H1 (cell line): Measurements from ENCODE around the gene NBAS. TPM values are rescaled to one million over a fixed set of nuclear protein-coding genes. Genes with fewer than 3 reads are reported as not detected.

Source experiments
- CTCF ChIA-PET: fragments of 300-600 bp; sonication (Branson Sonifier 250); formaldehyde crosslinking; loops from one replicate; lab custom pipeline; 2021; ENCODE audit not compliant: partially characterized antibody; lab: Charles Lee
- POLR2A ChIA-PET: fragments of 300-600 bp; sonication (Branson Sonifier 250); formaldehyde crosslinking; loops from one replicate; lab custom pipeline; 2021; ENCODE audit warnings: inconsistent platforms; ENCODE audit not compliant: partially characterized antibody; lab: Charles Lee
- DNase-seq, 2 experiments: peaks; one replicate each; pipeline versions ENCODE4 v3.0.0 to v3.0.0-alpha.2; 2010 to 2022; ENCODE audit warnings: low spot score in 2 of 2, low read depth in 1 of 2, mixed read lengths in 1 of 2
- FAIRE-seq: peaks from 2 replicates; lab custom pipeline; 2011; peaks lifted over from hg19 to GRCh38; lab: Jason Lieb, UNC
- H2AFZ ChIP-seq: 2 replicates; pipeline ENCODE4 v1.8.1; 2012; ENCODE audit warnings: low read length, inconsistent platforms
- H2AK5ac ChIP-seq: 2 replicates; pipeline ENCODE4 v1.6.1; 2013; ENCODE audit warnings: low read depth, low read length
- H2BK120ac ChIP-seq: replicated peaks from 2 replicates; pipeline ENCODE3; 2013; ENCODE audit warnings: low read depth, low read length, inconsistent platforms
- H2BK12ac ChIP-seq: 2 replicates; pipeline ENCODE4 v1.6.1; 2013; ENCODE audit warnings: low read depth, low read length
- H2BK15ac ChIP-seq: 2 replicates; pipeline ENCODE4 v1.6.1; 2013; ENCODE audit warnings: low read length
- H2BK20ac ChIP-seq: 2 replicates; pipeline ENCODE4 v1.6.1; 2013; ENCODE audit warnings: low read length
- H2BK5ac ChIP-seq: 2 replicates; pipeline ENCODE4 v1.6.1; 2013; ENCODE audit warnings: low read depth, low read length
- H3K14ac ChIP-seq: 2 replicates; pipeline ENCODE4 v1.6.1; 2013; ENCODE audit warnings: inconsistent platforms; ENCODE audit not compliant: insufficient read length
- H3K18ac ChIP-seq: 2 replicates; pipeline ENCODE4 v1.6.1; 2013; ENCODE audit warnings: low read length; ENCODE audit errors: extremely low read depth
- H3K23ac ChIP-seq: 2 replicates; pipeline ENCODE4 v1.6.1; 2013; ENCODE audit warnings: inconsistent platforms; ENCODE audit not compliant: insufficient read length
- H3K23me2 ChIP-seq: 2 replicates; pipeline ENCODE4 v1.6.1; 2013; ENCODE audit warnings: low read depth, low read length
- H3K27ac ChIP-seq: 2 replicates; pipeline ENCODE4 v1.6.1; 2011; ENCODE audit warnings: low read depth, low read length, inconsistent platforms
- H3K27me3 ChIP-seq, 4 experiments: replicated peaks in 1 of 4; 1 replicate in 1 of 4; 2 replicates in 3 of 4; pipeline versions ENCODE4 v1.6.1 to v1.8.1; 2011 to 2013; ENCODE audit warnings: low read length in 3 of 4, mild to moderate bottlenecking in 3 of 4, inconsistent platforms in 2 of 4, mixed read lengths in 2 of 4, moderate library complexity in 1 of 4; ENCODE audit not compliant: control insufficient read depth in 3 of 4, insufficient read depth in 3 of 4; ENCODE audit errors: extremely low read depth in 1 of 4
- H3K36me3 ChIP-seq, 4 experiments: 2 replicates each; pipeline versions ENCODE4 v1.6.1 to v1.8.1; 2011 to 2013; ENCODE audit warnings: mild to moderate bottlenecking in 4 of 4, low read length in 3 of 4, moderate library complexity in 2 of 4, control low read depth in 1 of 4, inconsistent platforms in 1 of 4; ENCODE audit not compliant: insufficient read depth in 4 of 4, control insufficient read depth in 2 of 4
- H3K4ac ChIP-seq: replicated peaks from 2 replicates; pipeline ENCODE3; 2013; ENCODE audit warnings: low read length, low read depth, mixed read lengths, inconsistent platforms; ENCODE audit not compliant: insufficient read length
- H3K4me1 ChIP-seq, 4 experiments: replicated peaks in 1 of 4; 1 replicate in 1 of 4; 2 replicates in 3 of 4; pipeline versions ENCODE4 v1.6.1 to v1.8.1; 2011 to 2013; ENCODE audit warnings: low read length in 3 of 4, inconsistent platforms in 2 of 4, mixed read lengths in 1 of 4; ENCODE audit not compliant: insufficient read depth in 4 of 4, control insufficient read depth in 3 of 4
- H3K4me2 ChIP-seq, 2 experiments: 2 replicates each; pipeline versions ENCODE4 v1.6.1 to v1.8.1; 2011 to 2013; ENCODE audit warnings: low read depth in 2 of 2, low read length in 2 of 2, control low read depth in 1 of 2, inconsistent platforms in 1 of 2, mild to moderate bottlenecking in 1 of 2; ENCODE audit not compliant: insufficient read depth in 1 of 2
- H3K4me3 ChIP-seq, 4 experiments: fragments of 200-600, 300-600 bp in 1 of 4; sonication (generic), shearing (Covaris generic), sonication (Bioruptor Twin) in 1 of 4; 2 replicates each; pipeline versions ENCODE4 v1.5.1 to v1.8.1; 2011 to 2016; ENCODE audit warnings: low read length in 4 of 4, low read depth in 3 of 4, control low read depth in 2 of 4, inconsistent platforms in 2 of 4, mild to moderate bottlenecking in 2 of 4, mixed read lengths in 1 of 4, moderate library complexity in 1 of 4; ENCODE audit not compliant: insufficient read depth in 2 of 4; ENCODE audit errors: extremely low read depth in 1 of 4
- H3K56ac ChIP-seq: replicated peaks from 2 replicates; pipeline ENCODE3; 2013; ENCODE audit warnings: low read depth, mild to moderate bottlenecking, mixed read lengths, low read length, inconsistent platforms; ENCODE audit not compliant: insufficient read length
- H3K79me1 ChIP-seq: 2 replicates; pipeline ENCODE4 v1.6.1; 2013; ENCODE audit warnings: low read depth, low read length, control low read depth
- H3K79me2 ChIP-seq, 2 experiments: 2 replicates each; pipeline versions ENCODE4 v1.6.1 to v1.8.1; 2012 to 2013; ENCODE audit warnings: low read length in 2 of 2, mild to moderate bottlenecking in 2 of 2, inconsistent platforms in 1 of 2; ENCODE audit not compliant: insufficient read depth in 2 of 2, control insufficient read depth in 1 of 2
- H3K9ac ChIP-seq, 4 experiments: replicated peaks in 1 of 4; 1 replicate in 1 of 4; 2 replicates in 3 of 4; pipeline versions ENCODE4 v1.6.1 to v1.8.1; 2011 to 2013; ENCODE audit warnings: low read depth in 3 of 4, low read length in 3 of 4, control low read depth in 2 of 4, mild to moderate bottlenecking in 2 of 4, moderate library complexity in 2 of 4, inconsistent platforms in 1 of 4; ENCODE audit errors: extremely low read depth in 1 of 4
- H3K9me3 ChIP-seq, 2 experiments: 2 replicates each; pipeline versions ENCODE4 v1.6.1 to v1.8.1; 2012 to 2013; ENCODE audit warnings: mild to moderate bottlenecking in 2 of 2, moderate library complexity in 2 of 2, control low read depth in 1 of 2, inconsistent platforms in 1 of 2, low read depth in 1 of 2, low read length in 1 of 2, mixed read lengths in 1 of 2; ENCODE audit not compliant: insufficient read depth in 2 of 2
- H4K20me1 ChIP-seq, 2 experiments: replicated peaks in 1 of 2; 2 replicates each; pipeline versions ENCODE3 to v1.8.1; 2011 to 2013; ENCODE audit warnings: inconsistent platforms in 2 of 2, low read length in 2 of 2, mild to moderate bottlenecking in 1 of 2; ENCODE audit not compliant: insufficient read depth in 2 of 2, control insufficient read depth in 1 of 2
- H4K5ac ChIP-seq: 2 replicates; pipeline ENCODE4 v1.6.1; 2013; ENCODE audit warnings: low read length, low read depth, mixed read lengths, inconsistent platforms; ENCODE audit not compliant: insufficient read length
- H4K8ac ChIP-seq: 2 replicates; pipeline ENCODE4 v1.8.0; 2013; ENCODE audit warnings: mild to moderate bottlenecking, moderate library complexity, low read length, inconsistent platforms; ENCODE audit not compliant: insufficient read depth; ENCODE audit errors: extremely low read depth
- H4K91ac ChIP-seq: replicated peaks from 2 replicates; pipeline ENCODE3; 2013; ENCODE audit warnings: low read length, mixed read lengths, inconsistent platforms; ENCODE audit not compliant: insufficient read length
- CBX5 ChIP-seq: fragments of 300-800, 300-1000 bp; sonication (generic); IDR thresholded peaks from 2 replicates; pipeline ENCODE4 v1.7.1; 2016; ENCODE audit warnings: antibody characterized with exemption, low read length, low read depth
- CHD1 ChIP-seq: IDR thresholded peaks from 2 replicates; pipeline ENCODE4 v1.6.1; 2012; ENCODE audit warnings: low read depth, low read length, improper control_type of control experiment
- HDAC6 ChIP-seq: IDR thresholded peaks from one replicate; pipeline ENCODE4 v1.7.1; 2012; ENCODE audit warnings: low read depth, mild to moderate bottlenecking, inconsistent platforms, low read length, moderate library complexity
- WGBS, 2 experiments: shearing (Covaris generic) in 1 of 2; methylation state at CpG; one replicate each; pipeline versions ENCODE4 v1.1.6 to v1.1.7; 2013 to 2015; ENCODE audit warnings: low lambda C conversion rate in 2 of 2, mixed read lengths in 2 of 2, inconsistent platforms in 1 of 2, low coverage in 1 of 2, missing lambda C conversion rate in 1 of 2; ENCODE audit not compliant: insufficient replicate concordance in 2 of 2, insufficient coverage in 1 of 2, insufficient read length in 1 of 2; ENCODE audit errors: extremely low coverage in 1 of 2, missing lambda C conversion rate in 1 of 2; 5-methylcytosine and 5-hydroxymethylcytosine counted together
- polyA plus RNA-seq, 7 experiments: library from polyadenylated mRNA; depleted of rRNA in 3 of 7; stranded (reverse) in 5 of 7; unstranded in 2 of 7; fragments of >200 nt in 5 of 7; fragments of 200-250 nt in 2 of 7; gene quantifications; 1 replicate in 5 of 7; 2 replicates in 1 of 7; 4 replicates in 1 of 7; pipeline versions ENCODE4 v1.2.1 to v1.2.3, GENCODE V29; 2011 to 2013; ENCODE audit warnings: missing spikeins in 2 of 7, mixed read lengths in 2 of 7
- total RNA-seq: library from RNA; stranded (reverse); fragmentation: NEBNext Ultra II Directional; extraction: Animal tissue kit (Norgen Biotek cat#: 25700); gene quantifications from 2 replicates; pipeline ENCODE4 v1.2.1, GENCODE V29; 2021

NBAS gene
- total and polyA plus RNA-seq, 2 of the 8 experiments (the other 6 are each of a cell fraction or from before 2014, with no cell fraction given): 19.6 to 34.8 TPM

DNA sequence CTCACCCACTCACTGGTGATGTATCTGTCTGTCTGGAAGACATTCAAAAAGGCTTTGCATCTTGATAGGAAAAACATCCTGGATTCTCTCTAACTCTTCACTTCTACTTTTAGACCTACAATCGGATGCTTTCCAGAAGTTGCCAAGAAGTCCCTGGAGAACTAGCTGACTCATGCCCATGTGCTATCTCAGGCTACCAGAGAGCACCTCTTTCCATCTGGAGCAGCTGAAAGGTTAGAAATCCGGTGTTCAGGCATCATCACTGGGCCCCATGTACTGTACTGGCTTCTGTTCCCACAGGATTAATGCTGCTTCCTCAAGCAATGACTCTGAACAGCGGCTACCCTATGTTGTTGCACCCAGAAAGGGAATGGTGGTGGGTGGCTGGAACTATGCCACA lies 259.0 kb downstream of the NBAS start:
- no peak overlapping the region for H3K56ac ChIP-seq
- POLR2A ChIA-PET: no interaction called here
- no peak overlapping the region for H4K5ac ChIP-seq
- no peak overlapping the region for H2BK12ac ChIP-seq
- no peak overlapping the region for H3K18ac ChIP-seq
- no peak overlapping the region for H4K8ac ChIP-seq
- CTCF ChIA-PET: no interaction called here
- DNase-seq (no peak), FAIRE-seq (no peak)
- no peak overlapping the region for H3K14ac ChIP-seq
- H2BK120ac ChIP-seq: no peak overlapping the region
- H3K9ac ChIP-seq: no peak overlapping the region
- H3K4me3 ChIP-seq: no peak overlapping the region
- H3K36me3 ChIP-seq: no peaks in the 10 kb centered on the region
- whole genome bisulfite sequencing, 2 experiments: 91% methylated on average over 3 of the region's 3 CpGs; no CpG with 5 or more reads in 1 of the 2 experiments
- H3K9me3 ChIP-seq: no peaks in the 10 kb centered on the region
- H3K27ac ChIP-seq: no peak overlapping the region
- no peaks in the 10 kb centered on the region for H3K79me2 ChIP-seq
- H3K23me2 ChIP-seq: no peaks in the 10 kb centered on the region
- no peak overlapping the region for H3K4me2 ChIP-seq
- H3K4ac ChIP-seq: no peak overlapping the region
- no peak overlapping the region for H2BK20ac ChIP-seq
- peaks cover 0 to 3% (median 0%) of the 10 kb centered on the region in 4 experiments; a peak in 1 of 7 replicates for H3K4me1 ChIP-seq
- H2BK15ac ChIP-seq: no peak overlapping the region
- H2AFZ ChIP-seq: no peak overlapping the region
- H4K20me1 ChIP-seq: no peaks in the 10 kb centered on the region
- no peak overlapping the region for H2AK5ac ChIP-seq
- H3K27me3 ChIP-seq: peaks cover 0 to 2% (median 0%) of the 10 kb centered on the region in 4 experiments; a peak in 1 of 7 replicates
- no peak overlapping the region for H4K91ac ChIP-seq
- H3K79me1 ChIP-seq: no peaks in the 10 kb centered on the region
- H2BK5ac ChIP-seq: no peak overlapping the region
- H3K23ac ChIP-seq: no peak overlapping the region
- TF ChIP-seq CHD1 (no peak), CBX5 (no peak), HDAC6 (no peak)
